GM19351 (cell line): ENCODE measurements around the gene GPR45.
"Not testable (repeated sequence)": the region's sequence is repeated elsewhere in the genome, so short reads cannot be mapped to it uniquely, and the experiment has no call there.

Experiments used
- ATAC-seq: cut with Tn5 transposase; IDR thresholded peaks from one replicate; pipeline ENCODE4 v1.9.1; 2021; ENCODE audit warnings: mild to moderate bottlenecking, moderate library complexity; ENCODE audit not compliant: unreplicated experiment

The GPR45 gene

GRCh38 chr2:105241443-105241842 lies at the start of gene GPR45:
Gene GPR45, plus strand, starts transcription at chr2:105241743. Its CDS starts 116 bp downstream, at chr2:105241859.
- no peak for ATAC-seq

GRCh38 chr2:105194022-105194675 lies 47.4 kb upstream of the GPR45 start:
- ATAC-seq: no peak

GRCh38 chr2:105196651-105197050 lies 44.9 kb upstream of the GPR45 start:
- ATAC-seq: no peak

GRCh38 chr2:105215586-105216192 lies 25.9 kb upstream of the GPR45 start:
- no peak for ATAC-seq

GRCh38 chr2:105220604-105221003 lies 20.9 kb upstream of the GPR45 start:
- no peak for ATAC-seq

GRCh38 chr2:105224444-105224843 lies 17.1 kb upstream of the GPR45 start:
- ATAC-seq: no peak

GRCh38 chr2:105231232-105231619 lies 10.3 kb upstream of the GPR45 start:
- no peak for ATAC-seq

GRCh38 chr2:105235388-105236059 lies 6.0 kb upstream of the GPR45 start:
- peak; percentile 74 for ATAC-seq

GRCh38 chr2:105236060-105236424 lies 5.5 kb upstream of the GPR45 start:
- no peak for ATAC-seq

- ATAC-seq: no peak
Observed at GRCh38 chr2:105237045-105237765, 4.3 kb upstream of the GPR45 start.

- no peak for ATAC-seq
Observed at GRCh38 chr2:105238664-105239240, 2.8 kb upstream of the GPR45 start.

GRCh38 chr2:105239924-105240323 lies 1.6 kb upstream of the GPR45 start:
- no peak for ATAC-seq

- no peak for ATAC-seq
Observed at GRCh38 chr2:105242286-105242993, 897 bp downstream of the GPR45 start.

- ATAC-seq: no peak
Observed at GRCh38 chr2:105243961-105244360, 2.4 kb downstream of the GPR45 start.

GRCh38 chr2:105244451-105244850 lies 2.9 kb downstream of the GPR45 start:
- ATAC-seq: no peak

GRCh38 chr2:105248316-105249070 lies 7.0 kb downstream of the GPR45 start:
- ATAC-seq: no peak

- no peak for ATAC-seq
Observed at GRCh38 chr2:105249181-105249580, 7.6 kb downstream of the GPR45 start.

- ATAC-seq: no peak
Observed at GRCh38 chr2:105249891-105250290, 8.3 kb downstream of the GPR45 start.

GRCh38 chr2:105251016-105251648 lies 9.6 kb downstream of the GPR45 start:
- not testable (repeated sequence) for ATAC-seq
